ENCODE results near the gene RGL3.

The RGL3 gene

DNA sequence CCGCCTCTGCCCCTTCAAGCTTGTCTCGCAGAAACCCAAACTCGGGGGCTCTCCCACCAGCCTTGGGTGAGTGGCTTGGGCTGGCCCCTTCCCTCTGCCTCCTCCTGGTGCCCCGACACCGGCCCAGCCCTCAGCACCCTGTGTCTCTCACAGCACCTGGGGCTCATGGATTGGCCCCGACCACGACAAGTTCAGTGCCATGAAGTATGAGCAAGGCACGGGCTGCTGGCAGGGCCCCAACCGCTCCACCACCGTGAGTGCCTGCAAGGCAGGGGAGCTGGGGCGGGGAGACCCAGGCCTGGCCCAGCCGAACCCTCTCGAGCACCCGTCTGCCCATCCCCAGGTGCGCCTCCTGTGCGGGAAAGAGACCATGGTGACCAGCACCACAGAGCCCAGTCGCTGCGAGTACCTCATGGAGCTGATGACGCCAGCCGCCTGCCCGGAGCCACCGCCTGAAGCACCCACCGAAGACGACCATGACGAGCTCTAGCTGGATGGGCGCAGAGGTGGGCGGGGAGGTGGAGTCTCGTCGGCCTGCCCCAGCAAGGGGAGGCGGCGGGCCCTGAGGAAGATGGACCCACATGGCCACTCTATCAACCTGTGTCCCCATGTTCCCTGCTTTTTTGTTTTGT, 29.9 kb upstream of the RGL3 start:
- Histone ChIP-seq H2BK5ac (ENCODE audit: low read length) (no peak overlapping the region), H3K27ac (replicated peaks; ENCODE audit: low read length) (no peak overlapping the region), H2AFZ (ENCODE audit: low read length) (no peak overlapping the region), H3K79me1 (ENCODE audit: low read depth, low read length) (peaks cover 3% of the 10 kb centered on the region), H3K9me3 (replicated peaks in 1 of 2; ENCODE audit: control insufficient read depth in 2 of 2, insufficient read depth in 1 of 2, low read depth in 1 of 2, low read length in 2 of 2) (no peaks in the 10 kb centered on the region), H3K36me3 (replicated peaks in 1 of 2; ENCODE audit: control insufficient read depth in 2 of 2, insufficient read depth in 2 of 2, low read length in 2 of 2) (peaks cover 36 to 86% of the 10 kb centered on the region in 2 donors), H3K14ac (ENCODE audit: low read length) (no peak overlapping the region), H3K27me3 (ENCODE audit: control insufficient read depth in 3 of 3, insufficient read depth in 3 of 3, low read depth in 1 of 3, low read length in 3 of 3) (no peaks in the 10 kb centered on the region), H2BK120ac (ENCODE audit: low read depth, low read length) (no peak overlapping the region), H3K4ac (ENCODE audit: low read length) (no peak overlapping the region), H2BK12ac (ENCODE audit: low read length) (no peak overlapping the region), H4K8ac (ENCODE audit: low read depth, low read length) (no peak overlapping the region), H3K4me1 (ENCODE audit: control insufficient read depth in 2 of 2, insufficient read depth in 1 of 2, low read depth in 1 of 2, low read length in 2 of 2) (peaks cover 15 to 16% of the 10 kb centered on the region in 2 donors), H3K4me2 (ENCODE audit: insufficient read depth, low read length, poor library complexity, severe bottlenecking) (no peak overlapping the region), H2AK5ac (ENCODE audit: low read depth, low read length) (no peak overlapping the region), H4K91ac (ENCODE audit: low read depth, low read length, poor library complexity) (no peak overlapping the region), H3K18ac (ENCODE audit: low read length) (no peak overlapping the region), H3K4me3 (ENCODE audit: low read length in 2 of 2) (no peak overlapping the region), H2BK15ac (ENCODE audit: low read length) (no peak overlapping the region), H3K9ac (ENCODE audit: low read depth, low read length, poor library complexity) (no peak overlapping the region), H3K23ac (ENCODE audit: low read depth, low read length, poor library complexity) (no peak overlapping the region)
- no peak for DNase-seq (ENCODE audit: low spot score)
- no CpG with 5 or more reads among the region's 31 CpGs for WGBS, 2 donors (ENCODE audit: extremely low coverage in 2 of 2, insufficient read length in 2 of 2, insufficient replicate concordance in 1 of 2)

DNA sequence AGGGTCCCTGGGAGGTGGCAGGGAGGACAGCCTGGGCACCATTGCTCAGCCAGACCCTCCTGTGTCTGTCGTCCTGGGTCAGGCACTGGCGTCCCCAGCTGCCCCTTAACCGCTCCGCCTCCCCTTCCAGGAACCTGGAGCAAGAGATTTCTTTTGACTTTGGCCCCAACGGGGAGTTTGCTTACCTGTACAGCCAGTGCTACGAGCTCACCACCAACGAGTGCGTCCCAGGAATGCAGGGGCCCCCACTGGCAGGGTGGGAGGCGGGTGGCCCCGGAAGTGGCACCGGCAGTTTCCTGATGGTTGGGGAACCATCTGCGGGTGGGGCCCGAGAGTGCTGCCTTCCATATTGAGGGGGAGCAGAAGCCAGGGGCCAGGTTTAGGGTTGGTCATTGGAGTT, 29.3 kb upstream of the RGL3 start:
- Histone ChIP-seq H3K36me3 (replicated peaks in 1 of 2; ENCODE audit: control insufficient read depth in 2 of 2, insufficient read depth in 2 of 2, low read length in 2 of 2) (peaks cover 39 to 90% of the 10 kb centered on the region in 2 donors), H3K14ac (ENCODE audit: low read length) (no peak overlapping the region), H3K9me3 (replicated peaks in 1 of 2; ENCODE audit: control insufficient read depth in 2 of 2, insufficient read depth in 1 of 2, low read depth in 1 of 2, low read length in 2 of 2) (no peaks in the 10 kb centered on the region), H3K4me2 (ENCODE audit: insufficient read depth, low read length, poor library complexity, severe bottlenecking) (no peak overlapping the region), H3K27ac (replicated peaks; ENCODE audit: low read length) (no peak overlapping the region), H2AK5ac (ENCODE audit: low read depth, low read length) (no peak overlapping the region), H2BK15ac (ENCODE audit: low read length) (no peak overlapping the region), H3K4ac (ENCODE audit: low read length) (no peak overlapping the region), H2BK5ac (ENCODE audit: low read length) (no peak overlapping the region), H4K91ac (ENCODE audit: low read depth, low read length, poor library complexity) (no peak overlapping the region), H3K4me3 (ENCODE audit: low read length in 2 of 2) (no peak overlapping the region), H2BK12ac (ENCODE audit: low read length) (no peak overlapping the region), H3K79me1 (ENCODE audit: low read depth, low read length) (peaks cover 3% of the 10 kb centered on the region), H4K8ac (ENCODE audit: low read depth, low read length) (no peak overlapping the region), H2AFZ (ENCODE audit: low read length) (no peak overlapping the region), H3K18ac (ENCODE audit: low read length) (no peak overlapping the region), H3K23ac (ENCODE audit: low read depth, low read length, poor library complexity) (no peak overlapping the region), H2BK120ac (ENCODE audit: low read depth, low read length) (no peak overlapping the region), H3K4me1 (ENCODE audit: control insufficient read depth in 2 of 2, insufficient read depth in 1 of 2, low read depth in 1 of 2, low read length in 2 of 2) (peaks cover 14 to 15% of the 10 kb centered on the region in 2 donors), H3K9ac (ENCODE audit: low read depth, low read length, poor library complexity) (no peak overlapping the region), H3K27me3 (ENCODE audit: control insufficient read depth in 3 of 3, insufficient read depth in 3 of 3, low read depth in 1 of 3, low read length in 3 of 3) (no peaks in the 10 kb centered on the region)
- WGBS, 2 donors (ENCODE audit: extremely low coverage in 2 of 2, insufficient read length in 2 of 2, insufficient replicate concordance in 1 of 2): no CpG with 5 or more reads among the region's 13 CpGs
- no peak for DNase-seq (ENCODE audit: low spot score)

- no peak overlapping the region for H3K18ac ChIP-seq (ENCODE audit: low read length)
- no peak overlapping the region for H4K91ac ChIP-seq (ENCODE audit: low read depth, low read length, poor library complexity)
- H2BK12ac ChIP-seq (ENCODE audit: low read length): no peak overlapping the region
- no peak overlapping the region for H3K27ac ChIP-seq (replicated peaks; ENCODE audit: low read length)
- no peak overlapping the region for H3K4me2 ChIP-seq (ENCODE audit: insufficient read depth, low read length, poor library complexity, severe bottlenecking)
- H2BK120ac ChIP-seq (ENCODE audit: low read depth, low read length): no peak overlapping the region
- peaks cover 39 to 90% of the 10 kb centered on the region in 2 donors for H3K36me3 ChIP-seq (replicated peaks in 1 of 2; ENCODE audit: control insufficient read depth in 2 of 2, insufficient read depth in 2 of 2, low read length in 2 of 2)
- H2AK5ac ChIP-seq (ENCODE audit: low read depth, low read length): no peak overlapping the region
- no peak overlapping the region for H3K14ac ChIP-seq (ENCODE audit: low read length)
- H3K4me1 ChIP-seq (ENCODE audit: control insufficient read depth in 2 of 2, insufficient read depth in 1 of 2, low read depth in 1 of 2, low read length in 2 of 2): peaks cover 9 to 15% of the 10 kb centered on the region in 2 donors
- H3K27me3 ChIP-seq (ENCODE audit: control insufficient read depth in 3 of 3, insufficient read depth in 3 of 3, low read depth in 1 of 3, low read length in 3 of 3): no peaks in the 10 kb centered on the region
- H2BK5ac ChIP-seq (ENCODE audit: low read length): no peak overlapping the region
- WGBS, 2 donors (ENCODE audit: extremely low coverage in 2 of 2, insufficient read length in 2 of 2, insufficient replicate concordance in 1 of 2): no CpG with 5 or more reads among the region's 35 CpGs
- H3K23ac ChIP-seq (ENCODE audit: low read depth, low read length, poor library complexity): no peak overlapping the region
- no peak overlapping the region for H2BK15ac ChIP-seq (ENCODE audit: low read length)
- no peak for DNase-seq (ENCODE audit: low spot score)
- no peak overlapping the region for H2AFZ ChIP-seq (ENCODE audit: low read length)
- H3K4me3 ChIP-seq (ENCODE audit: low read length in 2 of 2): no peak overlapping the region
- no peaks in the 10 kb centered on the region for H3K9me3 ChIP-seq (replicated peaks in 1 of 2; ENCODE audit: control insufficient read depth in 2 of 2, insufficient read depth in 1 of 2, low read depth in 1 of 2, low read length in 2 of 2)
- no peak overlapping the region for H3K9ac ChIP-seq (ENCODE audit: low read depth, low read length, poor library complexity)
- no peak overlapping the region for H4K8ac ChIP-seq (ENCODE audit: low read depth, low read length)
- H3K4ac ChIP-seq (ENCODE audit: low read length): no peak overlapping the region
- H3K79me1 ChIP-seq (ENCODE audit: low read depth, low read length): peaks cover 3% of the 10 kb centered on the region
Observed at GRCh38 chr19:11447347-11448262, 28.5 kb upstream of the RGL3 start.

DNA sequence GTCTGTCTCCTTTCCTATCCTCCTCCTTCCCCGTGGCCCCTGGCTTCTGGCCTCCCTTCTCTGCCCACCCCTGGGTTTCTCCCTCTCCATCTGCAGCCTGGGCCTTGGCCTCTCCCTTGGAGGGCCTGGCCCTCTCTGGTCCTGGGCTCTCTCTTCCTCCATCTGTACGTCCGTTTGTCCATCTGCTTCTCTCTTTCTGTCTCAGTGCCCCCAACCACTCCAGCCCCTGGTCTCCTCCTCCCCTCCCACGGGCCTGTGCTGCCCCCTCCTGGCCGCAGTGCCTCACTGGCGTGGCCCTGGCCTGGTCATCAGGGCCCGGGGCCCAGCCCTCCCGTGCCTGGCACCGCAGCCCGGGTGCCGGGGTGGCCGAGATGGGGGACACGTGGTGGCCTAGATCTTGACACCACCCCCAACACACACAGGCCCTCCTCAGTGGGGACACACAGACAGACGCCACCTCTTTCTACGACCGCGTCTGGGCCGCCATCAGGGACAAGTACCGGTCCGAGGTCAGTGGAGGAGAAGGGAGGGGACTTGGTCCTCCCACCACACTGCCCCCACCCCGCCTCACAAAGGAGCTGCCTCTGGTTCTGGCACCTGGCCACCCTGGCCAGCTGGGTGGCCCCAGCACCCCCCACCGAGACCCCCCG, 27.7 kb upstream of the RGL3 start:
- no peak for DNase-seq (ENCODE audit: low spot score)
- Histone ChIP-seq H3K36me3 (replicated peaks in 1 of 2; ENCODE audit: control insufficient read depth in 2 of 2, insufficient read depth in 2 of 2, low read length in 2 of 2) (peaks cover 46 to 94% of the 10 kb centered on the region in 2 donors), H3K14ac (ENCODE audit: low read length) (no peak overlapping the region)

More for the DNA sequence above, 27.7 kb upstream of the RGL3 start:
- Histone ChIP-seq H3K27ac (replicated peaks; ENCODE audit: low read length) (no peak overlapping the region), H2BK5ac (ENCODE audit: low read length) (no peak overlapping the region), H3K9me3 (replicated peaks in 1 of 2; ENCODE audit: control insufficient read depth in 2 of 2, insufficient read depth in 1 of 2, low read depth in 1 of 2, low read length in 2 of 2) (no peaks in the 10 kb centered on the region), H2BK15ac (ENCODE audit: low read length) (no peak overlapping the region), H2BK12ac (ENCODE audit: low read length) (no peak overlapping the region), H3K18ac (ENCODE audit: low read length) (no peak overlapping the region), H3K4me3 (ENCODE audit: low read length in 2 of 2) (peak overlapping the region in 1 of 2 donors; percentile 57), H3K4me2 (ENCODE audit: insufficient read depth, low read length, poor library complexity, severe bottlenecking) (no peak overlapping the region), H4K8ac (ENCODE audit: low read depth, low read length) (no peak overlapping the region), H2AK5ac (ENCODE audit: low read depth, low read length) (no peak overlapping the region), H3K4me1 (ENCODE audit: control insufficient read depth in 2 of 2, insufficient read depth in 1 of 2, low read depth in 1 of 2, low read length in 2 of 2) (peaks cover 7 to 10% of the 10 kb centered on the region in 2 donors), H3K4ac (ENCODE audit: low read length) (no peak overlapping the region), H4K91ac (ENCODE audit: low read depth, low read length, poor library complexity) (no peak overlapping the region), H3K9ac (ENCODE audit: low read depth, low read length, poor library complexity) (peak overlapping the region; percentile 38), H2BK120ac (ENCODE audit: low read depth, low read length) (no peak overlapping the region), H3K27me3 (ENCODE audit: control insufficient read depth in 3 of 3, insufficient read depth in 3 of 3, low read depth in 1 of 3, low read length in 3 of 3) (no peaks in the 10 kb centered on the region), H3K23ac (ENCODE audit: low read depth, low read length, poor library complexity) (peak overlapping the region; percentile 73), H3K79me1 (ENCODE audit: low read depth, low read length) (peaks cover 3% of the 10 kb centered on the region), H2AFZ (ENCODE audit: low read length) (no peak overlapping the region)
- WGBS, 2 donors (ENCODE audit: extremely low coverage in 2 of 2, insufficient read length in 2 of 2, insufficient replicate concordance in 1 of 2): no CpG with 5 or more reads among the region's 23 CpGs

Data from neuronal stem cell (in vitro differentiated cells).